Body of pancreas (tissue), 4 donors: ENCODE data around the gene GPHB5.

ENCODE experiments used
- POLR2A ChIP-seq, 3 donors: fragments of 450-650 bp; IDR thresholded peaks; one replicate each; pipeline ENCODE4 v1.6.1; 2016; ENCODE audit warnings: antibody characterized with exemption in 3 of 3, mild to moderate bottlenecking in 2 of 3
- TF ChIP-seq, protein P1 (sequence below), 7 experiments: fragments of 450-650 bp in 4 of 7; fragments of 200-600 bp in 3 of 7; sonication (generic) in 3 of 7; IDR thresholded peaks; one replicate each; pipeline ENCODE4 v1.5.1; 2016 to 2019; ENCODE audit warnings: antibody characterized with exemption in 7 of 7

DNA sequence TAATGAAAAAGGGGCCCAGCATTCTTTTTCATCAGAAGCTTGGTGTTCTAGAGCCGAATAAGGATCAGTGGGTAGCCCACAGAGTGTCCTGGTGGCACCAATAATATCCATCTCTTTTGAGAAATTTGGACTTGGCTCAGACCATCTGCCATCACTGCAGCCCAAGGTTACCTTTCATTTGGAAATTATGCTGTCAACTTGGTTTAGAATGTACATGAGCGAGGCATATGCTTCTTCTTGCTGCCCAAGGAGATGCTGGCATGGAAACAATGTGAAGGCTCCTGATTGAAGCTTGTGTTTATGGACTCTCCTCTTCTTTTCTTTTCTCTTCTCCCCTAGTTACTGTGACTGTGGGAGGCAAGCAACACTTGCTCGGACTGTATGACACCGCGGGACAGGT lies 50.0 kb downstream of the GPHB5 start:
- TF ChIP-seq POLR2A (IDR thresholded peaks at IDR 0.05) = no peak
- TF ChIP-seq, protein P1, sequence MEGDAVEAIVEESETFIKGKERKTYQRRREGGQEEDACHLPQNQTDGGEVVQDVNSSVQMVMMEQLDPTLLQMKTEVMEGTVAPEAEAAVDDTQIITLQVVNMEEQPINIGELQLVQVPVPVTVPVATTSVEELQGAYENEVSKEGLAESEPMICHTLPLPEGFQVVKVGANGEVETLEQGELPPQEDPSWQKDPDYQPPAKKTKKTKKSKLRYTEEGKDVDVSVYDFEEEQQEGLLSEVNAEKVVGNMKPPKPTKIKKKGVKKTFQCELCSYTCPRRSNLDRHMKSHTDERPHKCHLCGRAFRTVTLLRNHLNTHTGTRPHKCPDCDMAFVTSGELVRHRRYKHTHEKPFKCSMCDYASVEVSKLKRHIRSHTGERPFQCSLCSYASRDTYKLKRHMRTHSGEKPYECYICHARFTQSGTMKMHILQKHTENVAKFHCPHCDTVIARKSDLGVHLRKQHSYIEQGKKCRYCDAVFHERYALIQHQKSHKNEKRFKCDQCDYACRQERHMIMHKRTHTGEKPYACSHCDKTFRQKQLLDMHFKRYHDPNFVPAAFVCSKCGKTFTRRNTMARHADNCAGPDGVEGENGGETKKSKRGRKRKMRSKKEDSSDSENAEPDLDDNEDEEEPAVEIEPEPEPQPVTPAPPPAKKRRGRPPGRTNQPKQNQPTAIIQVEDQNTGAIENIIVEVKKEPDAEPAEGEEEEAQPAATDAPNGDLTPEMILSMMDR (IDR thresholded peaks at IDR 0.05) = no peak
